Amniotic stem cell (primary cell): ENCODE data around the gene CAMKMT.

Source experiments
- DNase-seq: peaks from one replicate; lab custom pipeline; 2025; lab: John Stamatoyannopoulos, UW

CAMKMT gene

GRCh38 chr2:44689516-44689915, 327.8 kb downstream of the CAMKMT start:
- no peak for DNase-seq

DNA sequence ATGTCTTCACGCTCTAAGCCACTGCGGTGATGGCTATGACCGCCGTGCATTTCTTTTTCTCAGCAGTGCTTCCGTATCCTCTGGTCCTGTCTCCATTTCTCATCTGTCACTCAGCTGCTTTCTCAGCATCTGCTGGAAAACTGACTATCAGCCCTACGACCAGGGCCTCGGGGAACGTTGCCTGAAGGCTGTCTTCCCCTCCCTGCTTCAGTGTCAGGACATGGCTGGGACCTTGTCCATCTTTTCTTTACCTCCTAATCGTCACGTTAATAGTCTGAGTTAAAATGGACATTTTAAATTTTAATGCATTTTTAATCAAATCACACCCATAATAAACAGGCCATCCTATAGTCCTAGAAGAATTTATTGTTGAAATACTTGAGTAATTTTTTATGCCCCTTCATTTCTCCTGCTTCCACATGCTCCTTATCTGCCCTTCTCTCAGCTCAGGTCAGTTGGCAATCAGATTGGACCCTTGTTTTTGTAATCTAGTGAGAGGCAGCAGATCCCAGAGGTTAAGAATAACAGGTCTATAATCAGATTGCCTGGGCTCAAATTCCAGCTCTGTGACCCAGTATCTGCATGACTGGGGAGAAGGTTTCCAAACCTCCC, 329.5 kb downstream of the CAMKMT start:
- no peak for DNase-seq

- DNase-seq = no peak
Measured at GRCh38 chr2:44692821-44693220, 331.1 kb downstream of the CAMKMT start.

DNA sequence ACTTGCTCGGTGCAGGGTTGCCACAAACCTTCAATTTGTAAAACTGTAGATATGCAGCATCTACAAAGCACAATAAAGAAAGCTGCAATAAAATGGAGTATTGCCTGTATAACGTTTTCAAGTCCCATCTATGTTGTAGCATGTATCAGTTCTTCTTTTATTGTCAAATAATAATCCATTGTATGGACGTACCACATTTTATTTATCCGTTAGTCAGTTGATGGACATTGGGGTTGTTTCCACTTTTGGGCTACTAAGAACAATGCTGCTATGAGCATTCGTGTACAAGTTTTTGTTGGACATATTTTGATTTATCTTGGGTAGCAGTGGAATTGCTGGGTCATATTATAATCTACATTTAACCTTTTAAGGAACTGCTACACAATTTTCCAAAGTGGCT, 339.1 kb downstream of the CAMKMT start:
- DNase-seq = no peak

DNA sequence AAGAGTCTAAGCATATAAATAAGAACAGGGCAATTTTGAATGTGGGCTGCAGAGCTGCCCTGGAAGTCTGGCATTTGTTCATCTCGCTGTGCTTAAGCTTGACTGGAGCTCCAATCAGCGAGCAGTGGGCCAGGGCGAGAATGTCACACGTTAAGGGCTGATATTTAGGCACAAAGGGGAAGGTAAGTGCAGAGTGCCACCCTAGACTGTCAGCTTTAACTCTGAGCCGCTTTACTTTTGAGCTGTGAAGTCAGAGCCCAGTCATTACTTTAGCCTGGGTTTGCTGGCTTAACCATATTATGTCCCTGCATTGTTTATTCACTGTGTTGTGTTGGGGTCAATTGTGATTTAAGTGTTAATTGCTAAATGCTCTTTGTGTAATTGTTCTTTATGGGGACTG, 343.6 kb downstream of the CAMKMT start:
- DNase-seq = no peak

GRCh38 chr2:44705876-44706480, 344.2 kb downstream of the CAMKMT start:
- no peak for DNase-seq

- DNase-seq = no peak
Measured at GRCh38 chr2:44706681-44707553, 345.2 kb downstream of the CAMKMT start.

DNA sequence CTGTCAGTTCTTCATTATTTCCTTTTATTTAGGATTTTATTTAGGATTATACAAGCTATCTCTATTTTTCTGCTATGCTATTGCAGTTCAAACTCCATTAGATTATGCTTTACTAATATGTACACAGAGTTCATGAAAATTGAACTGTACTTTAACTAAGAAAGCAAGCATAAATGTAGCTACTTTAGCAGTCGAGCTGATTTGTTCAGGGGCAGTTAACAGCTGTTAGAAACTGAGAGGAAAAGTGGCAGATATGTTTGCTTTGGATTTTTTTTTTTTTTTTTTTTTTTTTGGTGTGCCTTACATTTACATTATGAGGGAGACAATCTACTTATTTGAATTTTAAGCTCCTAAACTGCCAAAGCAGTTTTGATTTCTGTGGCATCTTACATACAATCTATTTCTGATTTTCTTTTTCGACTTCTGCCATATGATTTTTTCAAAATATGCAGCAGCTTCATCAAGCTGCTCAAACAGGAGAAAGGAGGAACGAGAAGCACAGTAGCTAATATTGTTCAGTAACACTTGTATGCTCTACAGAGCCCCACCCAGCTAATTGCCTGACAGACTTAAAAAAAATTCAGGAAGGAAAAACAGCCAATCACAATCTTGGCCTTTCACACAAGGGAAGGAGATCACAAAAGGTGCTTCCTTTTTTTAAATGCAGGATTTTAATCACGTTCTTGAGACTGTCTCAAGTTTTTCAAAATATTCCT, 346.4 kb downstream of the CAMKMT start:
- no peak for DNase-seq

DNA sequence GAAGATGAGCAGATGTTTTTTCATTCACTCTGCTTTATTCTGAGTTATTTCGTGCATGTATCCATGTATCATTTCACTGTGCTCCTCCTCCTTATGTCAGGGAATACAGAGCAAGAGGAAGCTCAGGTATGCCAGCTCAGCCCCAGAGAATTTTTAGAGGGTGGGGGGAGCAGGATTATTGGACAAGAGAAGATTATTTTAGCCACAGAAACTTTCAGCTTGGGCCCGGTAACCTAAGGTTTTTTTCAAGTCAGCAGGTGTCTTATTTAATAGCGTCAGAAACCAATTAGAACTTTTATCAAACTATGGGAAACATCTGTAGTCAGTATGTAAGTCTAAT, 346.9 kb downstream of the CAMKMT start:
- DNase-seq = no peak

GRCh38 chr2:44713170-44713569, 351.4 kb downstream of the CAMKMT start:
- no peak for DNase-seq

GRCh38 chr2:44715671-44716081, 353.9 kb downstream of the CAMKMT start:
- DNase-seq = peak; percentile 15

DNA sequence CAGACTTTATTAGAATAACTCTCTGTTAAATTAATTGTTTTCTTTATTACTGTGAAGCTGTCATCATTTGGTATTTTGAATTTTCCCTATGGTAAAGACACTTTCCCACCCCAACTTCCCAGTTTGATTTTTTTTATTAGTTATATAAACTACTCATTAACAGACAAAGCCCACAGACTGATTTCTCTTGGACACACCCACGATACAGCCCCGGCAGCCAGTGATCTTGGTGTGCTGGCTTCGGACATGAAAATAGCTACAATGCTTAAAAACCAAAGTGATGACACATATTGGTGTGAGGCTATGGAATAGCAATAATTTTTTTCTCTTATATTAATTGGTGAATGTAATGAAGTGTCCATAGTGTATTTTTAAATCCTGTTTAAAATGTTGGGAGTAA, 354.4 kb downstream of the CAMKMT start:
- no peak for DNase-seq

- DNase-seq = no peak
Measured at GRCh38 chr2:44718431-44718830, 356.7 kb downstream of the CAMKMT start.

- DNase-seq = no peak
Measured at GRCh38 chr2:44719562-44719961, 357.8 kb downstream of the CAMKMT start.

DNA sequence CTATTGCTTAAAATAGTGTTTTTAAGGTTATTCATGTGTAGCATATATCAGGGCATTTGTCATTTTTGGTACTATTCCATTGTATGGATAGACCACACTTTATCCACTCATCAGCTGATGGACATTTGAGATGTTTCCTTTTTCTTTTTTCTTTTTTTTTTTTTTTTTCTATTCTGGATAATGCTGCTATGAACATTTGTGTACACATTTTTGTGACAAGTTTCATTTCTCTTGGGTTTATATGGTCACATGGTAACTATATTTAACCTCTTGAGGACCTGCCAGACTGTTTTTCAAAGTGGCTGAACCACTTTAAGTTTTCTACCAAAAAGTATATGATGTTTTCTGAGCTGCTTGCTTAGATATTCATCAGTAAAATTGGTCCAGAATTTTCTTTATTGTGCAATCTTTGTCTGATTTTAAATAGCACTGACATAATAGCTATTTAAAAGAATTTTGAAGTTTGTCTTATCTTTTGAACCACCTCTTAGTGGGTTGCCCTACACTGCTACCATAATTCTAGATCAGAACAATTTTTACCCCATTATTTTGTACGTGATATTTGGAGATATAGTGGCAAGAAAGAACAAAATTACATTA, 360.4 kb downstream of the CAMKMT start:
- no peak for DNase-seq

GRCh38 chr2:44723921-44724320, 362.2 kb downstream of the CAMKMT start:
- no peak for DNase-seq

GRCh38 chr2:44730593-44730992, 368.8 kb downstream of the CAMKMT start:
- DNase-seq = no peak

- no peak for DNase-seq
Measured at GRCh38 chr2:44731505-44731904, 369.8 kb downstream of the CAMKMT start.

- DNase-seq = no peak
Measured at GRCh38 chr2:44736270-44736942, 374.7 kb downstream of the CAMKMT start.

DNA sequence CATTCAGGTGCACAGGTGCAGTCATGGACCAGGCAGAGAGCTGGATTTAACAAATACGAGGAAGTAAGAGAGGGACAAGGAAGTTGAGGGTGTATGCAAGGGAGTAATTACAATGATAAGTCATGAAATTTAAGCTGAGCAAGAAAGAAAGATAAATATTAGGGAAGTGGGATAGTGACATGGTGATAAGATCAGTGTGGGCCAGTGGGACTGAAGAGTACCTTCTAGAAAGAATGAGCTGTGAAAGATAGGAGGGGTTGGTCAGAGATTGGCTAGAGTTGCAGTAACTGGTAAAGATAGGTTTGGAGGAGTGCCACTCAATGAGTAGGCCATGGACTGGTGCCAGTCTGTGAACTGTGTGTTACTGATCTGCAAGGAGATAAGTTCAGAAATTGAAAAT, 378.9 kb downstream of the CAMKMT start:
- no peak for DNase-seq

- no peak for DNase-seq
Measured at GRCh38 chr2:44741507-44741906, 379.8 kb downstream of the CAMKMT start.

GRCh38 chr2:44742057-44742456, 380.3 kb downstream of the CAMKMT start:
- DNase-seq = no peak
